GM23338 (cell line): ENCODE results near the gene IL13RA2. TPM values are rescaled to one million over a fixed set of nuclear protein-coding genes. Genes with fewer than 3 reads are reported as not detected.

Source experiments
- ATAC-seq: fragments of 200-7000 bp; cut with Tn5 transposase; 3 replicates; pipeline ENCODE4 v1.9.1; 2020
- DNase-seq: peaks from one replicate; pipeline ENCODE4 v3.0.0-alpha.2; 2015; ENCODE audit warnings: low spot score
- H2AFZ ChIP-seq: fragments of 200-600 bp; sonication (generic); 2 replicates; pipeline ENCODE4 v1.8.0; 2016; ENCODE audit warnings: antibody characterized with exemption, mild to moderate bottlenecking, moderate library complexity
- H3F3A ChIP-seq: fragments of 200-600 bp; sonication (generic); replicated peaks from 2 replicates; pipeline ENCODE4 v1.8.0; 2017; ENCODE audit warnings: antibody characterized with exemption, mixed run types, low read depth
- H3K27ac ChIP-seq: fragments of 200-600 bp; sonication (generic); 2 replicates; pipeline ENCODE4 v1.6.1; 2016; ENCODE audit warnings: low read depth
- H3K27me3 ChIP-seq: fragments of 200-600 bp; sonication (generic); 2 replicates; pipeline ENCODE4 v1.8.0; 2016; ENCODE audit warnings: mild to moderate bottlenecking, mixed run types, moderate library complexity; ENCODE audit not compliant: insufficient read depth
- H3K36me3 ChIP-seq: fragments of 200-600 bp; sonication (generic); 2 replicates; pipeline ENCODE4 v1.8.0; 2016; ENCODE audit warnings: mild to moderate bottlenecking; ENCODE audit not compliant: insufficient read depth
- H3K4me1 ChIP-seq: fragments of 200-600 bp; sonication (generic); 2 replicates; pipeline ENCODE4 v1.8.0; 2016; ENCODE audit warnings: mild to moderate bottlenecking, moderate library complexity; ENCODE audit not compliant: insufficient read depth
- H3K4me2 ChIP-seq: fragments of 200-600 bp; sonication (generic); 2 replicates; pipeline ENCODE4 v1.7.1; 2017; ENCODE audit warnings: mixed run types
- H3K4me3 ChIP-seq: fragments of 200-600 bp; sonication (generic); 2 replicates; pipeline ENCODE4 v1.6.1; 2016; ENCODE audit warnings: mixed run types
- H3K79me2 ChIP-seq: fragments of 200-600 bp; sonication (generic); replicated peaks from 2 replicates; pipeline ENCODE4 v1.8.0; 2017; ENCODE audit warnings: mild to moderate bottlenecking; ENCODE audit not compliant: insufficient read depth
- H3K9me2 ChIP-seq: fragments of 200-600 bp; sonication (generic); 2 replicates; pipeline ENCODE4 v1.8.0; 2017; ENCODE audit not compliant: insufficient read depth
- H4K20me1 ChIP-seq: fragments of 200-600 bp; sonication (generic); replicated peaks from 2 replicates; pipeline ENCODE4 v1.8.0; 2017; ENCODE audit warnings: mild to moderate bottlenecking; ENCODE audit not compliant: insufficient read depth
- H3K27ac Mint-ChIP-seq: 2 replicates; pipeline ENCODE4 v1.8.0; 2020; ENCODE audit warnings: inconsistent platforms, mild to moderate bottlenecking, moderate library complexity, mixed read lengths
- H3K27me3 Mint-ChIP-seq: 3 replicates; pipeline ENCODE4 v1.8.0; 2022; ENCODE audit warnings: low read depth, mild to moderate bottlenecking, moderate library complexity, mixed read lengths, inconsistent platforms; ENCODE audit not compliant: insufficient read depth, poor library complexity
- H3K36me3 Mint-ChIP-seq: 3 replicates; pipeline ENCODE4 v1.8.0; 2021; ENCODE audit warnings: low read depth, mild to moderate bottlenecking, inconsistent platforms, moderate library complexity, mixed read lengths
- H3K4me1 Mint-ChIP-seq: 3 replicates; pipeline ENCODE4 v1.8.0; 2020; ENCODE audit warnings: mild to moderate bottlenecking, inconsistent platforms, mixed read lengths
- H3K4me3 Mint-ChIP-seq: 3 replicates; pipeline ENCODE4 v1.8.0; 2021; ENCODE audit warnings: moderate library complexity, mild to moderate bottlenecking, inconsistent platforms, mixed read lengths
- H3K9me3 Mint-ChIP-seq: 3 replicates; pipeline ENCODE4 v1.8.0; 2020; ENCODE audit warnings: moderate library complexity, mild to moderate bottlenecking, inconsistent platforms, mixed read lengths
- EZH2phosphoT487 ChIP-seq: fragments of 200-600 bp; sonication (generic); IDR thresholded peaks from one replicate; pipeline ENCODE4 v1.8.1; 2018; ENCODE audit warnings: antibody characterized with exemption; ENCODE audit not compliant: unreplicated experiment
- JUNB ChIP-seq: IDR thresholded peaks from one replicate; pipeline ENCODE4 v1.6.1; 2016; ENCODE audit warnings: antibody characterized with exemption; ENCODE audit not compliant: unreplicated experiment
- NANOG ChIP-seq: IDR thresholded peaks from 2 replicates; pipeline ENCODE4 v1.6.1; 2016; ENCODE audit warnings: antibody characterized with exemption, borderline replicate concordance
- STAT1 ChIP-seq: IDR thresholded peaks from one replicate; pipeline ENCODE4 v1.6.1; 2016; ENCODE audit warnings: antibody characterized with exemption; ENCODE audit not compliant: unreplicated experiment
- ZNF331 ChIP-seq: fragments of 250-450 bp; sonication (Bioruptor Pico); IDR thresholded peaks from 2 replicates; pipeline ENCODE4 v1.5.0; 2020; ENCODE audit warnings: low read depth, mild to moderate bottlenecking, moderate library complexity
- ZNF462 ChIP-seq: fragments of 250-450 bp; sonication (Bioruptor Pico); IDR thresholded peaks from 2 replicates; pipeline ENCODE4 v1.5.0; 2020; ENCODE audit warnings: mild to moderate bottlenecking, moderate library complexity
- polyA plus RNA-seq: library from polyadenylated mRNA; unstranded; fragments of >200 nt; fragmentation: Nextera tagmentation; extraction: Ambion mirVana; gene quantifications from 2 replicates; pipeline ENCODE4 v1.2.1, GENCODE V29; 2016
- total RNA-seq: library from RNA; depleted of rRNA; stranded (reverse); fragments of >200 nt; shearing (Covaris generic); gene quantifications from 2 replicates; pipeline ENCODE4 v1.2.3, GENCODE V29; 2014

The IL13RA2 gene
- total and polyA plus RNA-seq, 2 experiments from 2014 or later = not detected

- no peak overlapping the region for H3K4me3 ChIP-seq
- H3K79me2 ChIP-seq = no peaks in the 10 kb centered on the region
- no peaks in the 10 kb centered on the region for H4K20me1 ChIP-seq
- no peaks in the 10 kb centered on the region for H3K9me3 Mint-ChIP-seq
- no peak overlapping the region for H3K27ac ChIP-seq
- ATAC-seq (no peak), DNase-seq (no peak)
- no peaks in the 10 kb centered on the region for H3K27me3 ChIP-seq
- TF ChIP-seq STAT1 = no peak
- no peak for TF ChIP-seq NANOG
- H3K9me2 ChIP-seq = no peaks in the 10 kb centered on the region
- no peaks in the 10 kb centered on the region for H3K36me3 Mint-ChIP-seq
- no peaks in the 10 kb centered on the region for H3K4me1 Mint-ChIP-seq
- no peaks in the 10 kb centered on the region for H3K36me3 ChIP-seq
- no peak overlapping the region for H2AFZ ChIP-seq
- no peak overlapping the region for H3K4me3 Mint-ChIP-seq
- no peak overlapping the region for H3K4me2 ChIP-seq
- H3K27ac Mint-ChIP-seq = no peak overlapping the region
- H3F3A ChIP-seq = no peaks in the 10 kb centered on the region
- H3K27me3 Mint-ChIP-seq = no peaks in the 10 kb centered on the region
- no peaks in the 10 kb centered on the region for H3K4me1 ChIP-seq
These were observed 12.6 kb upstream of the IL13RA2 start for GRCh38 chrX:115029869-115030570.

GRCh38 chrX:115029440-115029839, 12.0 kb upstream of the IL13RA2 start:
- Histone ChIP-seq H2AFZ (no peak overlapping the region), H3K27me3 (no peaks in the 10 kb centered on the region), H3K4me2 (no peak overlapping the region), H3K9me2 (no peaks in the 10 kb centered on the region), H3K4me3 (no peak overlapping the region), H3K36me3 (no peaks in the 10 kb centered on the region), H4K20me1 (no peaks in the 10 kb centered on the region), H3K27ac (no peak overlapping the region), H3K79me2 (no peaks in the 10 kb centered on the region), H3F3A (no peaks in the 10 kb centered on the region), H3K4me1 (no peaks in the 10 kb centered on the region)
- no peak overlapping the region for H3K4me3 Mint-ChIP-seq
- no peaks in the 10 kb centered on the region for H3K4me1 Mint-ChIP-seq
- DNase-seq (no peak), ATAC-seq (no peak)
- H3K27ac Mint-ChIP-seq = no peak overlapping the region
- H3K36me3 Mint-ChIP-seq = no peaks in the 10 kb centered on the region
- TF ChIP-seq JUNB = no peak
- no peak for TF ChIP-seq NANOG
- TF ChIP-seq EZH2phosphoT487 = no peak
- H3K27me3 Mint-ChIP-seq = no peaks in the 10 kb centered on the region
- no peaks in the 10 kb centered on the region for H3K9me3 Mint-ChIP-seq

GRCh38 chrX:115023811-115024210, 6.4 kb upstream of the IL13RA2 start:
- Mint-ChIP-seq H3K4me3 (no peak overlapping the region), H3K27me3 (no peaks in the 10 kb centered on the region), H3K9me3 (no peaks in the 10 kb centered on the region), H3K27ac (no peak overlapping the region), H3K36me3 (no peaks in the 10 kb centered on the region), H3K4me1 (no peaks in the 10 kb centered on the region)
- Histone ChIP-seq H3K36me3 (no peaks in the 10 kb centered on the region), H3K9me2 (no peaks in the 10 kb centered on the region), H3K27me3 (no peaks in the 10 kb centered on the region), H4K20me1 (no peaks in the 10 kb centered on the region), H2AFZ (no peak overlapping the region), H3K4me3 (no peak overlapping the region), H3K79me2 (no peaks in the 10 kb centered on the region), H3K27ac (no peak overlapping the region), H3K4me1 (no peaks in the 10 kb centered on the region), H3F3A (no peaks in the 10 kb centered on the region), H3K4me2 (no peak overlapping the region)
- DNase-seq = no peak
- TF ChIP-seq ZNF331 (CRISPR knock-in tag) (no peak), JUNB (no peak), ZNF462 (CRISPR knock-in tag) (no peak)
- ATAC-seq = no peak
